Stimulated activated naive CD4-positive, alpha-beta T cell treated with Interleukin-2 at 50 U/mL for 16 hours (primary cell): ENCODE measurements around the gene DMKN.
"Not testable (repeated sequence)": the region's sequence is repeated elsewhere in the genome, so short reads cannot be mapped to it uniquely, and the experiment has no call there.

Experiments
- DNase-seq: peaks from one replicate; lab custom pipeline; 2025; lab: John Stamatoyannopoulos, UW

Gene DMKN

DNA sequence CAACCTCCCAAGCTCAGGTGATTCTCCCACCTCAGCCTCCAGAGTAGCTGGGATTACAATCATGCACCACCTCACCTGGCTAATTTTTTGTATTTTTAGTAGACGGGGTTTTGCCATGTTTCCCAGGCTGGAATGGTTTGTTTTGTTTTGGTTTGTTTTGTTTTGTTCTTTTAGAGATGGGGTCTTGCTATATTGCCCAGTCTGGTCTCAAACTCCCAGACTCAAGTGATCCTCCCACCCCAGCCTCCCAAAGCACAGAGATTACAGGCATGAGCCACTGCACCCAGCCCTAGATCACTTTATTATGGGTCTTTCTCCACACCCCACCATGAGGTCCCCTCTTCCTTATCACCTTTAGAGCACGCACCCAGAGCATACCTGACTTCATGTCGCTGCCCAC lies 15.2 kb downstream of the DMKN start:
- no peak for DNase-seq

DNA sequence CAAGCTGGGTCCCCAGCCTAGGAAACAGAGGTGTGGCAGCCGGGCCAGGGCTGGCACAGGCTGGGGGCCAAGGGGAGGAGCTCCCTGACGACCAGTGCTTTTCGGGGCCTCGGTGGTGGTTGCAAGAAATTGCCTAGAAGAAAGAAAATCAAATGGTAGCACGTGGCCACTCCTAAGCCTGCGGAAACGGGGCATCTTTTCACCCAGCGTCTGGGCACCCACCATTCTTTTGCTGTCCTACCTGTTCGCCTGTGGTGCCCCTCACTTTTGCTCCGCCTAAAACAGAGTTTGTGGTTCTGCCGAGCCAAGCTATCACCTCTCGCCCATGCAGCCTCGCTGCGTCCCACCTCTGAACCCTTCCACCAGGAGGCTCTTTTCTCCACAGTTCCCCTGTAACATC lies 16.0 kb downstream of the DMKN start:
- no peak for DNase-seq

DNA sequence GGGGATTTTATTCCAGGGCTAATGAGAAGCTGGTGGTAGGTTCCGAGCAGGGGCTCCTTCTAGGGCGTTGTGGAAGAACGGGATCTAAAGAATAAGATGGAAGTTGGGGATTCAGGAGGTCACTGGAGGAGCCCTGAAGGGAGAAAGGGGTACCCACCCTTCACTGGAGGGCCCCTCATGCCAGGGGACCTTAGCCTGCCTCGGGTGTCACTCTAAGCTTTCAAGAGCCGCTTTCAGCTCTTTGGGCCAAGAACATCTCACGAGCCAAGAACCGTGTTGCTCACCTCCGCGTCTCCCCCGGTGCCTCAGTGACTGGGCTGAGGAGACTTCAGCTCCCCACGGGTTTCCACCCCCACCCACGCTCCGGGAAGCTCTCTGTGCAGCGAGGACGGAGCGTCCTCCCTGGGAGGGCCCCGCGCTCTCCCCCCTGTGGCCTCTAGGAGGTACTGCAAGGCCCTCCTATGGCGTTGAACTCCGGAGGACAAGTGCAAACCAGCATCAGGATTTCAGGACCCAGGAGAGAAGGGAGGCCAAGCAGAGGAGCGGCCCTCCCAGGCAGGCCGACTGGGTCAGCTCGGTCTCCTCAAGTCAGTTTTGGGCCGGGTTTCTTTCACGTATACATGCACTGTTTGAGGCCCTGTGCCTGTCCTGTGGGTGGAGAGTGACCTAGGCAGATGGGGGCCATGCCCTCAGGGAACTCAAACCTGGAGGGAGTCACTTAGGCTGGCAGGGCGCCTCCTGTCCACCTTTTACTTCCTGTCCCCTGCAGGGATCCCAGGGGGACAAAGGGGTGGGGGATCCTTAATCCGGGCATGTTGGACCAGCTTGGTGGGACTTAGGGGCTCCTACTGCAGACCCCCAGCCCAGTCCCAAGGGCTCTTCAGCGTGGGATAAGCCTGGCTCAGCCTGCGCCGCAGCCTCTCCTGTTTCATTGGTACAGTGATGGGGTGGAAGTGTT lies 18.1 kb downstream of the DMKN start:
- DNase-seq = peak; percentile 75

DNA sequence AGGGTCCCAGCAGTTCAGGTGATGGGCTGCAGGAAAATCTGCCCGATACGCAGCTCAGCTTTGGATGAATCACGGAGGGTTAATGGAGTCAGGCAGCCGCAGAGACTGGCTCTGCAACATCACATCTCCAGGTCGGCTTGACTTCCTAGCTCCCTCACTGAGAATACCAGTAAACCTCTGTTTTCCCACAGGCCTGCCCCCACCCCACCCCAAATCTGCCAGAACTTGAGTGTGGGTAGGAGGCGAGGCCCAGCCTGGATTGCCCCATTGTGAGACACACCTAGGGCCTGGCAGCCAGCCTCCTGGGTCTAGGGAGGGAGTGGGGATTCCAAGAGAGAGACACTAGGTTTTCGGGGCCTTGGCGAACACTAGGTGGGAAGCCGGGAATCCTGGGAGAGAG lies 19.5 kb downstream of the DMKN start:
- no peak for DNase-seq

DNA sequence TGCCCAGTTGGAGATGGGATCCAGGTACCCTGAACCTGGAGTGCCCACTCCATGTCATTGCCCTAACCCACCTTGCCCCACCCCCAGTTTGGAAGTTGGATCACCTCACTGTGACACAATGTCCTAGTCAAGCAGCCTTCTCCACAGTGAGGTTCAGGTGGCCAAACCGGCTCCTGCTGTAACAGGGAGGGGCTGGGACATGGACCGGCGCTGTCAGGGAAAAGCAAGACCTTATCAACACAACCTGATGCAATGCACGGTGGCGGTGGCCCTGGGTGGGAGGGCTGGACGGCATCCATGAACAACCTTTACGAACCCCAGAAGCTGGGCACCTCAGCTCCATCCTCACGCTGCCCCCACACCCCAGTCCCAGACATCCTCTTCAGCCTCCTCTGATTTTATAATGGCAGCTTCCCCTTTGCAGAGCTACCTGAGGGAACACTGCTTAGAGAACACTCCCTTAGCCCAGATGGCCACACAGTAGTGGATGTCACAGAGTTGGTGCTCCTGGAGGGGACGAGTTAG lies 21.6 kb downstream of the DMKN start:
- no peak for DNase-seq

DNA sequence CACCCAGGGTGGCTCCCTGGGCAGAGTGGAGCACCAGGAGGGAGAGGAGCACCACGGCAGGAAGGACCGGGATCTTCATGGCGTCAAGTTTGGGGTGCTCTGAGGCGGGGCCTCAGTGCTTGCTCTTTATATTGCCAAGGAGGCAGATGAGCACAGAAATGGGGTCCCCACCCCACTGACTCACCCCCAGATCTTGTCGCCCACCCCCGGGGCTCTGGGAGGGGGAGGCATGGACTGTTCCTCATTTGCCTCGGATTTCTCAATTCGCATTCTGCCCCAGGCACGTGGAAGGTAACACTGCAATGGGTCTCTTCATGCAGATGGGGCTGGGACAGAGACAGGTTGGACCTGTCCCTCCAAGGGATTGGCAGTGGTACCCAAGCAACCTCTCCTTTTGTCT lies 23.1 kb downstream of the DMKN start, which contains the start of gene KRTDAP:
Gene KRTDAP (minus strand): TSS at position 101 of the 400 bp plus-strand sequence. CDS start 22 bp downstream, at position 79.
- DNase-seq = no peak

DNA sequence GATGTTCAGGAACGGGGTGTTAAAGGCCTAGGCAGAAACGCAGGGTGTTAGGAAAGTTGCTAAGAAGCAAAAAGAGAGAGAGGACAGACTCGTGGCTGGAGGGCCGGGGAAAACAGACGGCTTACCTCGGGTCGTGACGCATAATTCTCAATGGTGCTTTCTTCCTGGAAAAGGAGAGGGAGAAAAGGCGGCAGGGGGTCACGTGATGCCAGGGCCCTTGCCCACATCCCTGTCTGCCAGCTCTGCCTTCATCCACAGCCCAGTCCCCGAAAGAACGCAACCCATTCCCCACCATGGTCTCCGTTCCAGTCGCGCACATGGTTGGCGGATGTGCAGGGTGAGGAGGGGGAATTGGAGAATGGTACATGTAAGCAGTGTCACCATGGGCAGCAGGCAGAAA lies 24.8 kb downstream of the DMKN start:
- DNase-seq = no peak

DNA sequence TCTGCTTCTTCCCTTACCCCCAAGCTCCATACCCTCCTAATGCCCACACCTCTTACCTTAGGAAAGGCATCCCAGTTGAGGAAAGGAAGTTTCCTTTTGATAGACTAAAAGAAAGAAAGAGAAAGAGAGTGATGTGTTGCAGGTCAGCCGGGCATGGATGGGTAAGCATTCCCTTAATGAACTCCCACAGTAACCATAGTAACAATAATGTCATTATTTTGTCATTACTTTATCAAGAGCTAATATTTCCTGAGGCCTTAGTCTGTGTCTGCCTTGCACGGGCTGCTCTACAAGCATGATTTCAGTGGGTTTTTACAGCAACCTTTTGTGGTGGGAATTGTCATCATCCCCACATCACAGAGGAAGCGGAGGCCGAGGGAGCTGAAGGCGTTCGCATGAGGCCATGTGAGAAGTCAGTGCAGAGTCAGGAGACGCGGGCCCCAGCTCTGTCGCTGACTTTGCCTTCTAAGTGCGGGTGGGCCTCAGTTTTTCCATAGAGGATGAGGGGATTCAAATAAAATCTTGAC lies 25.7 kb downstream of the DMKN start:
- DNase-seq = no peak

DNA sequence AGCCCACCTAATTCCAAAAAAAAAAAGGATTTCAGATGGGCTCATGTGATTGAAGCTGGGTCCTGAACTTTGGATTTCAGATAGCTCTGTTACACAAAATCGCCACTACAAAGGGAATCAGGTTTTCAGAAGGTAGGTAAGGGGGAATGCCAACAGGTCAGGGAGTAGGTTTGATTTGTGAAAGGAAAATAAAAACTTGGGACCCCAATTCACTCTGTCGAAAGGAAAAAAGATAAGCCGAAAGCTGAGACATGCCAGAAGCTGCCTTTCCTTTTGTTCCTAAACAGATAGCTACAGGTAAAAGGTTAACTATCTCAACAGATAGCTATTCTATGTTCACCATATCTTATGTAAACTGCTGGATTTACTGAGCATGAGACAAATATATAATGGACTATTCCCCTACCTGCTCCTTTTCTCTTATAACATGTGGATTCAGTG lies 27.2 kb downstream of the DMKN start:
- DNase-seq = no peak

DNA sequence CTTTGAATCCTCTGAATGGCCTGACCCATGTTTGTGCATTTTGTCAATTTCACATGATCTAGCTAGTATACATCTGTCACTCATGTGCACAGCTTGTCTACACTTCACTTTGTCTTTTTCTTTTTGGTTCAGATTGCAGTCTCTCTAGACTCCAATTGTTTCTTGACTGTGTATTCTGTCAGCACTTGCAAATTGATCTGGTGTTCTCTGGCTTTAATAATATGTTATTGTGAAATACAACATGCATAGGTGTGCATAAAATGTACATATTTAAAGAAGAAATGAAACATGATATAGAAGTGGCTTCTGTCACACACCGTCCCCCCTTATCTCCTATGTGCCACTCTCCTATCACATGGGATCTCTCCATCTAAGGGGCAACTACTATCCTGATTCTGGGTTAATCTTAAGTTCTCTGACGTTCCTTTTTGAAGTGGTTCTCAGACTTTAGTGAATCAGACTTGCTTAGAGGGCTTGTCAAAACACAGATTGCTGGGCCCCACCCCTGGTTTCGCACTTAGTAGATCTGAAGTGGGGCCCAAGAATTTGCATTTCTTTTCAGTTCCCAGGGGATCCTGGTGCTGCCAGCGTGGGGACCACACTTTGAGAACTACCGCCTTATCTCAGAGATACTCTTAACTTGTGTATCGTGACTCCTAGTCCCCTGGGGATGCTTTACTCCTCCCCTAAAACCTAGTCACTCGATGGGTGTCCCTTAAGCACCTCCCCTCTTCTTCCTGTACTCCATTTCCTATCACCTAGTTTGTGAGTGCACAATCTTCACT lies 29.0 kb downstream of the DMKN start:
- no peak for DNase-seq

DNA sequence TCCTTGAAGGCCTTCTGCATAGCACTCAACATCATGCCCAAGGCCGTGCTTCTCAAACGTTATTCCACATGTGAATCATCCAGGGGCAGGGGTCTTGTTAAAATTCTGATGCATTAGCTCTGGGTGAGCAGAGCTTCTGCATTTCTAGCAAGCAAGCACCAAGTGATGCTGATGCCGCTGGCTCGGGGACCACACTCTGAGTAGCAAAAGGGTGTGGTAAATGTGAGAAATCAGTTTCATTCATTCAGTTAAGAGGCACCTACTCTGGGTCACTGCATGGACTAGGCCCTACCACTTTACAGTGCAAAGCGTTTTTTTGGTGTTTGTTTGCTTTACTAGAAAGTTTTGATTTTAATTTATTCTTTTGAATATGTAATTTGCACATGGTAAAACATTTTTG lies 30.4 kb downstream of the DMKN start:
- DNase-seq = no peak

DNA sequence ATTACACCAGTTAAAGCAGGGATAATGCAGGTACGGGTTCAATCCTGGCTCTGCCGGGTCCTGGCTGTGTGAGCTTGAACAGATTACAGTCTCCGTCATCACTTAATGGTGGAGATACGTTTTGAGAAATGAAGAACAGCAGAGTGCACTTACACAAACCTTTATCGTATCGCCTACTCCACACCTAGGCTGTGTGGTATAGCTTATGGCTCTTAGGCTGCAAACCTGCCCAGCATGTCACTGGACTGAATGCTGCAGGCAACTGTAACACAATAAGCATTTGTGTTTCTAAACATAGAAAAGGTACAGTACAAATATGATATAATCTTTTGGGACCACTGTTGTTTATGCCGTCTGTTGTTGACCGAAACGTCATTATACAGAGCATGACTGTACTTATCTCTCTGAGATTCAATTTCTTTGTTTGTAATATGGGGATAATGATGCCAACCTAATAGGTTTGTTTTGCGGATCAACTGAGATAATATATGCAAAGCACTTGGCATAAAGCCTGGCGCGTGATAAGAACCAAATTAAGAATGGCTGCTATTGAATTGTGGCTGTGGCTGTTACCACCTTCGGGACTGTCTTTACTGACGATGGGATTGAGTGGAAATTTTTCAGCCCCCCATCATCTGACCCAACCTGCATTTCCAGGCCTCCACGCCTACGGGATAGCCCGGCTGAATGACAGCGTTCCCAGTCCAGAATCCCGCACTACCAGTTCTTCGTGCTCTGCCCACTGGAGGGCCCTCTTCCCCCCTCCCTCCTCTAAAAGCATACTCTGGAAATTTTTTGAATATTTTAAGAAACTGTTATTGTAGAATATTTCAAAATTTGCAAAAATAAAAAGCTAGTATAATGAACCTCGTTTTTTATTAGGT lies 34.4 kb downstream of the DMKN start:
- DNase-seq = no peak

DNA sequence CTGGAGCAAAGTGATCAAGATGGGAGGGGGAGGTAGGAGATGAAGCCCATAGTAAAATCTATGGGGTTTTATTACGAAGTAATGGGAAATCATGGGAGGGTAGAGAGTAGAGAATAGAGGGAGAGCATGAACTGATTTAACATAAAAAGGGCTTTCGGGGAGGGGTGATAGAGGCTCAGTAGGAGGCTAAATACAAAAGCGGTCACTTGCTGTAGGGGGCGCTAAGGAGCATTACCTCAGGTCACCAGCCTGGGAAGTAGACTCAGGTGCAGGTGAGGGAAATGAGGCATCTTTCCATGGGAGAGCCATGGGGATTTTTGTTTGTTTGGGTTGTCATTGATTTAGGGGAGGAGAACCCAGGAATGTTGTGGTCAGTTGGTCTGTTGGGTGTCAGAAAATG lies 37.3 kb downstream of the DMKN start:
- no peak for DNase-seq

DNA sequence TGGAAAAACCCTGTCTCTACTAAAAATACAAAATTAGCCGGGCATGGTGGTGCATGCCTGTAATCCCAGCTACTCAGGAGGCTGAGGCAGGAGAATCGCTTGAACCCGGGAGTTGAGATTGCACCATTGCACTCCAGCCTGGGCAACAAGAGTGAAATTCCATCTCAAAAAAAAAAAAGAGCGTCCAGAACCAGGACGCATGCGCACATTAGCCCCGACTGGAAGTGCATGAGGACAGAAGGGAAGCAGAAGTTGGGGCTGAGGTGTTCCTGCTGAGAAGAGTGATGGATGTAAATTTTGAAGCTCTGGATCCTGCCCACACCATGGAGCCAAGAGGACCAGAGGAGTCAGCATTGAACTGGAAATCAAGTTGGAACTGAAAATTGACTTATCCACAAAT lies 38.9 kb downstream of the DMKN start:
- DNase-seq = not testable (repeated sequence)

DNA sequence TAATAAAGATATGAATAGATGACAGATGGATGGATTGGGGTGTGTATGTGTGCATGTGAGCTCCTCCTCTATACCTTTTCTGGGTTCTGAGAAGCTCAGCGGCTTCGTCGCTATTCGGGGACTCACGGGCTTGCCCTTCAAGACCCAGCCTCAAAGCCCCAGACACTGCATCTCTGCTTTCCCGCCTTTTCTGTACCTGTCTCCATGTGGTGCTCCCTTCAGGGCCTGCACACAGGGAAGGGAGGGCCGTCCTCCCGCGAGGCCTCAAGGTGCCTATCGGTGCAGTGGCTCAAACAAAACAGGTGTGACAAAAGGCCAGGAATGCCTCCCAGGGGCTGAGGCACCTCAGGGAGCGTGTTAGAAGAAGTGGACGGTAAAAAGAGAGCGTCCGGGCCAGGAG lies 39.3 kb downstream of the DMKN start:
- DNase-seq = no peak

DNA sequence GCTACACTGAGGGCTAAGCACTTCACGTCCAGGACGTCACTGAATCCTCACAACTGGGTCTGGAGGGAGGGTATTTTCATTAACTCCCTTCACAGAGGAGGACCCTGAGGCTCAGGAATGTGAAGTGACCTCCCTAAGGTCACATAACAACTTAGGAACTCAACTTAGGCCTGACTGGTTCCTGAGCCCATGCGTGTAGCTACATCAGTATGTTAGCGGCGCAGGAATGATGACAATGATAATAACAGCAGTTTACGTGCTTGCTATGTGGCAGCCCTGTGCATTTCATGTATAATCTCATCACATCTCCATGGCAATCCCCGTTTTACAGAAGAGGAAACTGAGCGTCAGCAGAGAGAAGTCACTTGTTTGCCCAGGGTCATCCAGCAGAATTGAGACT lies 41.5 kb downstream of the DMKN start:
- no peak for DNase-seq

DNA sequence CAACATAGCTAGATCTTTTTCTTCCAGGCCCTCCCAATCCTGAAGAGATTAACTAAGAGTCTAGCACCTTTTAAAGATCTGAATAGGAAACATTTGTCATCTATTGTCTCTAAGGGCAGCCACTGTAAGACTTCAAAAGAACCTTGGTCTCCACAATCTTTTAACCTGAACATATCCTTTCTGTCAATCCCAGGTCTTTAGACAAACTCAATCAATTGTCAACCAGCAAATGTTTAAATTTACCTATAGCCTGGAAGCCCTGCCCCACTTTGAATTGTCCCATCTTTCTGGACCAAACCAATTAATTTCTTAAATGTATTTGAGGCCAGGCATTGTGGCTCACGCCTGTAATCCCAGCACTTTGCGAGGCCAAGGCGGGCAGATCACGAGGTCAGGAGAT lies 42.4 kb downstream of the DMKN start:
- DNase-seq = not testable (repeated sequence)

DNA sequence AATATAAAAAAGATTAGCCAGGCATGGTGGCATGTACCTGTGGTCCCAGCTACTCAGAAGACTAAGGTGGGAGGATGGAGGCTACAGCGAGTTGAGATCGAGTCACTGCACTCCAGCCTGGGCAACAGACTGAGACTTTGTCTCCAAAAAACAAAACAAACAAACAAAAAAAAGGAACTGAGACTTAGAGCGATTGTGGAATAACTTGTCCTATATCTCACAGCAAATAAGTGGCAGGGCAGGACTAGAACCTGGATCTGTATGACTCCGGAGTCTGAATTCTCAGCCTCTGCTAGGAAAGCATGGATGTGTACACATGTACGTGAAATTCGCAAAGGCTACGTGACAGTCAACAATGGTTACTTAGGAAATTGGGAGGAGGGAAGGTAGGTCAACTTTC lies 43.3 kb downstream of the DMKN start:
- DNase-seq = no peak

DNA sequence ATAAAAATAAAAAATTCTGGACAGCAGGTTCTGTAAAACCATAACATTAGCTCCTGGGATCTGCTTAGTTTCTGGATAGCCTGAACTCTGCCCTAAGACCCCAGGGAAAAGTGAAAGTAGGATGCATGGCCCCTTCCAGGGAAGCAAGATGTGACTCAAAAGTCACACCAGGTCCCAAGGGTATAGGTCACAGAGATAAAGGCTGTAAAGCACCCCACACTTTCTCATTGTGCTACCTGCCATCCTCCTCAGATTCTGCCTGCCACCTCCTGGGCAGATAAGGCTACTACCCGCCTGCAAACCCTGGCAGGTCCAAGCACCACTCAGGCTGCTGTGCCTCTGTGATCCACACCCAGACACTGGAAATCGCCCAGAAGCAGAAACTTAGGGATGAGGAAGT lies 44.8 kb downstream of the DMKN start:
- DNase-seq = peak; percentile 57

DNA sequence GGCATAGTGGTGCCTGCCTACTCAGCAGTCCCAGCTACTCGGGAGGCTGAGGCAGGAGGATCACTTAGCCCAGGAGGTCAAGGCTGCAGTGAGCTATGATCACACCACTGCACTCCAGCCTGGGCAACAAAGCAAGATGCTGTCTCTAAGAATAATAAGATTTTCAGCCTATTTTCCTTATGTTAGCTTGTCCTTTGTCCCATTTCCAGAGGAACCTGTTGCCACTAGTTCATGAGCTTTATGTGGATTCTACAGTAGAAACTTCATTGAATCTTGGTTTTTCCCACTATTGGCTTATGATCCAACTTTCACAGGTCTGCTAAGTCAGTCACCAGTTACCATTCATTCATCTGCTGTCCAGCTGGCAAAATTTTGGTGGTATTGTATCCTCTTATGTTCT lies 47.2 kb downstream of the DMKN start:
- DNase-seq = no peak

DNA sequence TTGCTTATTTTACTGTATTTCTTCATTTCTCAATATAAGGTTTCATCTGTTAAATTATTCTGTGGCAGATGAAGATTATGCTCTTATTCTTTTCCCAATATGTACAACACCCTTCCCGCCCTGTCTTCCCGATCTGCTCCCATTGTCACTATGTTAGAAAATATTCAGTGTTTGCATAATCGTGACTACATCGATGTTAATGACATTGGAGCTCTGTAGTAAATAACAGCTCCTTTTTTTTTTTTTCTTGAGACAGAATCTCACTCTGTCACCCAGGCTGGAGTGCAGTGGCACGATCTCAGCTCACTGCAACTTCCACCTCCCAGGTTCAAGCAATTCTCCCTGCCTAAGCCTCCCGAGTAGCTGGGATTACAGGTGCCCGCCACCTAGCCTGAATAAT lies 50.5 kb downstream of the DMKN start:
- DNase-seq = not testable (repeated sequence)
